Heart right ventricle (tissue), 16 donors: ENCODE results near the gene ATP2B3. TPM values are rescaled to one million over a fixed set of nuclear protein-coding genes. Genes with fewer than 3 reads are reported as not detected.

Experiments
- ATAC-seq, 8 donors: fragments of 200-7000 bp; cut with Tn5 transposase; one replicate each; pipeline ENCODE4 v1.9.1; 2020; ENCODE audit warnings: mild to moderate bottlenecking in 8 of 8, moderate library complexity in 8 of 8, moderate number of reproducible peaks in 1 of 8
- DNase-seq, 2 donors: peaks; one replicate each; pipeline ENCODE4 v3.0.0-alpha.2; 2020
- H3K27ac ChIP-seq, 10 donors: fragments of 200-600 bp; sonication (generic) in 2 of 10; one replicate each; pipeline versions ENCODE4 v1.5.0 to v1.8.0; 2020 to 2022; ENCODE audit warnings: mild to moderate bottlenecking in 3 of 10
- H3K27me3 ChIP-seq, 7 donors: fragments of 200-600 bp; one replicate each; pipeline ENCODE4 v1.8.0; 2021 to 2022; ENCODE audit warnings: mild to moderate bottlenecking in 2 of 7
- H3K36me3 ChIP-seq, 9 donors: fragments of 200-600 bp; sonication (generic) in 1 of 9; one replicate each; pipeline versions ENCODE4 v1.5.0 to v1.8.0; 2020 to 2022; ENCODE audit warnings: mild to moderate bottlenecking in 2 of 9
- H3K4me1 ChIP-seq, 9 donors: fragments of 200-600 bp; sonication (generic) in 1 of 9; one replicate each; pipeline versions ENCODE4 v1.5.0 to v1.8.0; 2020 to 2022; ENCODE audit warnings: mild to moderate bottlenecking in 4 of 9
- H3K4me3 ChIP-seq, 10 donors: fragments of 200-600 bp; sonication (generic) in 2 of 10; one replicate each; pipeline versions ENCODE4 v1.5.0 to v1.8.0; 2020 to 2022; ENCODE audit warnings: mild to moderate bottlenecking in 7 of 10, moderate library complexity in 2 of 10
- H3K9me3 ChIP-seq, 11 donors: fragments of 200-600 bp in 10 of 11; sonication (generic) in 2 of 11; one replicate each; pipeline versions ENCODE4 v1.5.0 to v1.8.0; 2013 to 2022; ENCODE audit warnings: mild to moderate bottlenecking in 2 of 11, control low read depth in 1 of 11, moderate library complexity in 1 of 11
- CTCF ChIP-seq, 9 donors: fragments of 200-600 bp; sonication (generic) in 2 of 9; IDR thresholded peaks; one replicate each; pipeline versions ENCODE4 v1.5.0 to v1.8.0; 2021 to 2022; ENCODE audit warnings: antibody characterized with exemption in 9 of 9, mild to moderate bottlenecking in 5 of 9, moderate library complexity in 1 of 9
- WGBS, 2 donors: extraction: QIAGEN DNeasy Blood & Tissue Kit; methylation state at CpG; one replicate each; pipeline ENCODE4 v1.1.7; 2013; ENCODE audit warnings: inconsistent platforms in 1 of 2; 5-methylcytosine and 5-hydroxymethylcytosine counted together
- intact Hi-C, 10 donors: fragments of 100-400 bp; cut with DNase I; formaldehyde crosslinking; loops; one replicate each; pipeline versions ENCODE4 v1.11.1 to v1.14.2; 2022
- polyA plus RNA-seq, 2 donors: library from polyadenylated mRNA; stranded (reverse); fragments of 200-250 nt; gene quantifications; one replicate each; pipeline ENCODE4 v1.2.3, GENCODE V29; 2013
- total RNA-seq, 10 donors: library from RNA; stranded (reverse); fragmentation: NEBNext Ultra II Directional in 3 of 10; extraction: Animal tissue kit (Norgen Biotek cat#: 25700) in 3 of 10; gene quantifications; one replicate each; pipeline versions ENCODE4 v1.2.1 to v1.2.4, GENCODE V29; 2021 to 2023
- donor health status: Arrhythmogenic right ventricular cardiomyopathy.
- donor health status: ischemic (EF 13 %, LVEDD 7.1; RV severe dilation, severe dysfunction).
- donor health status: healthy with polysubstance abuse.
- donor health status: DM: no; HTN: yes; CAD: no.
- donor health status: DM: no; HTN: no; CAD: no.
- donor health status: ischemic (EF 25% LVEDD 6.9; RV normal size, moderate dysfunction).
- donor health status: ischemic (EF 25% LVEDD 5.7; RV mildly dilated, moderate dysfunction).
- donor health status: healthy.
- donor health status: DM: yes; HTN: yes; CAD: no.
- donor health status: Ischemic cardiomyopathy.
- donor health status: ischemic (EF 35%, LVEDD 5.7; RV mildly dilated, moderate dysfunction).
- donor health status: nonischemic (EF 11% LVEDD 7.7; RV severe dilation, severe dysfunction).
- donor health status: DM: yes; HTN: yes; CAD: no.
- donor health status: PGD.
- donor health status: ischemic (EF 29% LVEDD 5.4; RV normal size, mild dysfunction).
- donor health status: nonischemic (EF 23%, LVEDD 6.1; RV moderate dilation, normal function).

The ATP2B3 gene
- total and polyA plus RNA-seq, 12 donors = not detected

DNA sequence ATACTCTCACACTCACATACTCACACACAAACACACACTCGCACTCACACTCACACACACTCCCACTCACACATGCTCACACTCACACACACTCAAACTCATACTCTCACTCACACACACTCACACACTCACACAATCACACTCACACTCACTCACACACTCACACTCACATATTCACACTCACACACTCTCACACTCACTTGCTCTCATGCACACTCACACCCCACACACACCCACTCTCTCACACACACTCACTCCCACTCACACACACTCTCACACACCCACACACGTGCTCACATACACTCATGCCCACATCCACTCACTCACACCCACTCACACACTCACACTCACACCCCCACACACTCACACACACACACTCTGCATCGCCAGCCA is 4.9 kb upstream of the ATP2B3 start:
- TF ChIP-seq CTCF (IDR thresholded peaks at IDR 0.05) = no peak
- Histone ChIP-seq H3K36me3 (no peaks in the 10 kb centered on the region), H3K27me3 (peaks cover 0 to 29% (median 7%) of the 10 kb centered on the region in 7 donors), H3K4me3 (no peak overlapping the region), H3K27ac (no peak overlapping the region), H3K4me1 (peaks cover 0 to 5% (median 0%) of the 10 kb centered on the region in 9 donors), H3K9me3 (no peaks in the 10 kb centered on the region)
- DNase-seq = no peak
- intact Hi-C loops = no loop called here
- WGBS, 2 donors = 50 to 71% methylated on average over 3 of the region's 3 CpGs
- ATAC-seq = no peak

GRCh38 chrX:153513265-153513664 is 4.2 kb upstream of the ATP2B3 start:
- no peak for DNase-seq
- intact Hi-C loops = no loop called here
- Histone ChIP-seq H3K27ac (no peak overlapping the region), H3K36me3 (no peaks in the 10 kb centered on the region), H3K4me3 (no peak overlapping the region), H3K9me3 (no peaks in the 10 kb centered on the region), H3K4me1 (no peaks in the 10 kb centered on the region), H3K27me3 (peaks cover 0 to 29% (median 12%) of the 10 kb centered on the region in 7 donors)
- WGBS, 2 donors = 67 to 75% methylated on average over 5 of the region's 5 CpGs
- no peak for TF ChIP-seq CTCF (IDR thresholded peaks at IDR 0.05)
- ATAC-seq = no peak

GRCh38 chrX:153514259-153514658 is 3.2 kb upstream of the ATP2B3 start:
- no peaks in the 10 kb centered on the region for H3K4me1 ChIP-seq
- H3K4me3 ChIP-seq = no peak overlapping the region
- no peak for TF ChIP-seq CTCF (IDR thresholded peaks at IDR 0.05)
- H3K27ac ChIP-seq = no peak overlapping the region
- intact Hi-C loops = no loop called here
- DNase-seq = no peak
- WGBS, 2 donors = 72 to 79% methylated on average over 7 of the region's 9 CpGs
- ATAC-seq = no peak
- H3K27me3 ChIP-seq = peaks cover 0 to 38% (median 18%) of the 10 kb centered on the region in 7 donors
- no peaks in the 10 kb centered on the region for H3K36me3 ChIP-seq
- H3K9me3 ChIP-seq = no peaks in the 10 kb centered on the region

DNA sequence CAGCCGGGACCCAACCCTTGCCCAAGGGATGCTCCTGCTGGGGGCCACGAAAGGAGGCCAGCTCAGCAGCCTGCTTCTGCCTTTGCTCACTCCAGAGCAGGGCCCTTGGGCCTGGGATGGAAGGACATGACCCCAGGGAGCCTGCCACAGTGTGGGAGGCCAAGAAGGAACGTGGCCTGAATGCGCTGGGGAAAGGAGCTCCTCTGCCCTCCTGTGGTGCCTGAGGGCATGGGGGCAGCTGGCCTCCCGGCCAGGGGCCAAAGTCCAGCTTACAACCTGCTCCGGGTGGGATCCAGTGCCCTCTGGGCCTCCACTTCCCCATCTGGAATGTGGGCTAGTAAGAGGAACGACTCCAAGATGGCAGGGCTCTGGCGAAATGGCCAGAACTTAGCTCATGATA is 2.0 kb upstream of the ATP2B3 start:
- no peak for DNase-seq
- Histone ChIP-seq H3K9me3 (no peaks in the 10 kb centered on the region), H3K27ac (no peak overlapping the region), H3K36me3 (no peaks in the 10 kb centered on the region), H3K4me1 (no peaks in the 10 kb centered on the region), H3K4me3 (no peak overlapping the region), H3K27me3 (peaks cover 0 to 50% (median 27%) of the 10 kb centered on the region in 7 donors)
- TF ChIP-seq CTCF (IDR thresholded peaks at IDR 0.05) = no peak
- no peak for ATAC-seq
- WGBS, 2 donors = 61 to 77% methylated on average over 7 to 8 of the region's 8 CpGs
- intact Hi-C loops = no loop called here
